Activated CD8-positive, alpha-beta memory T cell treated with anti-CD3 and anti-CD28 coated beads for 1 hour (primary cell): ENCODE measurements around the gene CYRIA.

ENCODE experiments used
- DNase-seq, 2 donors: peaks; one replicate each; pipeline ENCODE4 v3.0.0-alpha.2; 2020; ENCODE audit warnings: low read depth in 1 of 2; ENCODE audit errors: extremely low read depth in 1 of 2

The CYRIA gene

GRCh38 chr2:16665748-16666448 lies at the start of gene CYRIA:
TSS of gene CYRIA (minus strand) at chr2:16665834. CDS start at chr2:16588119, 77,715 bp downstream.
- DNase-seq: peak in 1 of 2 donors; percentile 24

DNA sequence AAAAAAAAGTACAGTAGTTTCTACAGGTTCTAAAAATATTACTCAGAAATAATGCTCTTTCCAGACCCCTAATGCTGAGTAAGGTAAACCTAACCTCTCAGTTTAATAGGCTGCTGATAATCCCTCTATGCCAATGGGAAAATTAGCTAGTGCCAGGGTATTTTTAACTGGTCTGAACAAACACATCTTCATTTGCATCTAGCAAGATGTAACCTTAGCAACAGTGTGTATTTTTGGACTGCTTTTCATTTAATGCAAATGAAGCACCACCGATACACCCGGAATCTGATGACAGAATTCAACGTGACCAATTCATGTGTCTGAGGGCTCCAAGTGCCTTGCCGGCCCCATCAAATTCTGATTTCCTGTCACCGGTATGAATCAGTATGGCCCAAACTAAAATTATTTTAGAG lies 47.4 kb upstream of the CYRIA start:
- DNase-seq: no peak

GRCh38 chr2:16709769-16710168 lies 44.1 kb upstream of the CYRIA start:
- no peak for DNase-seq

GRCh38 chr2:16708173-16708572 lies 42.5 kb upstream of the CYRIA start:
- no peak for DNase-seq

DNA sequence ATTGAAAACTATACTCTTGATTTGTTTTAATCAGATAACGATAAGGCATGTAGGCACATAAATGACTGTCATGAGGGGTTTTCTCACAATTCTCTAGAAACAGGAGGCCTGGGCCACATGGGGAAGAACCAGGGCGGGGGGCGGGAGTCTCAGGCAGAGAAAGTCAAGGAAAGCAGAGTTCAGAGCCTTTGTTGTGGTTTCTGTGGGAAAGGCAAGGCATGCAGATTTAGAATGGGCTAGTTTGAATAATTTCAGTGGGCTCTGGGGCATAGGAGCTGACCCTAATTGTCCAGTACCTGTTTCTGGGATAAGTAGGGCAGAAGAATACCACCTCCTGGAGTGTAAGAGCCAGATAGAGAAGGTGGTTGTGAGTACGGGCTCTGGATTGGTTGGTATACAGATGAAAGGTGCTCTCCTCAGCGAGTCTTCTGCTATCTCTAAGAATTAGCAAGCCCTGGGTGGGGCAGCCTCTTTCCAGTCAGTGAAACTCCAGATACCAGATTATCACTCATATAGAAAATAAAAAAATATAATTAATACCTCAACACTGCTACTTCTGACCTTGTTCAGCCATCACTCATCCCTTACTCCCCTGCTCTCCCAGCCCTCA lies 41.5 kb upstream of the CYRIA start:
- no peak for DNase-seq

- no peak for DNase-seq
These were observed 35.1 kb upstream of the CYRIA start for GRCh38 chr2:16700551-16701259.

- no peak for DNase-seq
These were observed 28.2 kb upstream of the CYRIA start for GRCh38 chr2:16693854-16694253.

- no peak for DNase-seq
These were observed 25.6 kb upstream of the CYRIA start for GRCh38 chr2:16691261-16691660.

DNA sequence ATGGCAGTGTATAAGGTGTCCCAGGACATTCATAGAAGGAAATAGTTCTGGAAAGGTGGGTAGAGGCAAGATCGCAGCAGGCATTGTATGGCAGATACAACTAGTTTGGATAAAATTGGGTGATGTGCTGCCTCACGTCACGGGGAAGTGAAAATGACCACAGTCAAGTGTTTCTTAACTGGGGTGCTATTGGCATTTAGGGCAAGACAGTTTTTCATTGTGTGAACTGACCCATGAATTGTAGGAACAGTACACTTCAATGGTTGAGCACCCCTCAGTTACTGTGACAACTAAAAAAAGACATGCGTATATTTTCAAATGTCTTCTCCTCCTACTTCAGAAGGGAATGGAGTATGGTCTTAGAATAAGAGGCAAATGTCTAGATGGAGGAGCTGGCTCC lies 22.3 kb upstream of the CYRIA start:
- no peak for DNase-seq

DNA sequence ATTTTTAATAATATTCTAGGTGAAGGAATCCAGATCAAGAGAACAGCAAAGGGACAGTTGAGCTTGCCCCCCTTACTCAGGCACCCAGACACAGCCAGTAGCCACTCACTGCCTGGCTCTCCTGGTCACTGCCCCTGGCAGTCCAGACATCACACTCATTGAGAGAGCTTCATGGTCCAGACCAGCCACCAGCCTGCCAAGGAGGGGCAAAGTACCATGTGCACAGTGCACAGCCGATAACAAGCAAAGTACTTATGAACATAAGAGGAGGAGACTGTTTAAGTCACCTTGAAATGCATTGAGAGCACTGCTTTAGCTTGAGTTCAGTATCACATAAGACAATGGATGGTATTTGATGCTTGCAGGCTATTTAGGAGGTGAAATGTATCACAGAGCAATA lies 21.6 kb upstream of the CYRIA start:
- DNase-seq: no peak

- DNase-seq: no peak
These were observed 21.0 kb upstream of the CYRIA start for GRCh38 chr2:16686641-16687040.

DNA sequence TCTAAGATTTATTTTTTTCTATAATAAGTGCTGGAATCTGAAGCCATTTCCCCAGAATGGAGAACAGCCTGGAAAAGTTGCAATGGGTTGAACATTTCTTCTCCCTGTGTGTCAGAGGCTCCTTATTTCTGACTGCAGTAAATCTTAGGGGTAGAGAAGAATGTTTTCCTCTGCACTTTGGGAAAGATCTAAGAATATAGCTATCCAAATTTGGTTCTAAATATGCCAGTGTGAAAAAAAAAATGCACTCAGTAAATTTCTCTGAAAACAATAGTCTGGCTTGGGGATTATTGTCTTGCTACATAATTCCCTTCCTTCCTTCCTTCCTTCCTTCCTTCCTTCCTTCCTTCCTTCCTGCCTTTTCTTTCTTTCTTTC lies 19.7 kb upstream of the CYRIA start:
- DNase-seq: no peak

DNA sequence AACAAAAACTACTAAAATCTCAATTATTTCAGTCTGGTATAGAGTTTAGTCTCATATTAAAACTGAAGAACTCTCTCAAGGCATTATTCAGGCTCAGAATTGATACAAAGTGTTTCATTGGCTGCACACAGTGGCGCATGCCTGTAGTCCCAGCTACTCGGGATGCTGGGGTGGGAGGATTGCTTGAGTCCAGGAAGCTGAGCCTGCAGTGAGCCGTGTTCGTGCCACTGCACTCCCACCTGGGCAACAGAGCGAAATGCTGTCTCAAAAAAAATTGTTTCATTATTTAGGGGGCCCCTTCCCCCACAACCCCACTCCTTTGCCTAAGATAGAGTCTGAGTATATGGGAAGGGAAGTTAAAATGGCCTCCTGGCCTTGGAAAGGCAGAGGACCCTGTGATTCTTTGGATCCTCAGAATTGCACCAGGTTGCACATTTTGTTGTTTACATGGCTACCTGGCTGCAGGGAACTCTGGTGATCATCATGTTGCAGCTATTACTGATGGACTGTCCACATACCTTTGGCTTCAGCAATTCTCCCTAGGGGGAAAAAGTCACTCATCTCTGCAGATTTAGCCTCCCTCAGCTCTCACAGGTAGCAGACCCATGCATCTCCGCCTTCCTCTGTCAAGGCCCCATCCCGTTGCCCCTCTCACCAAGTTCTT lies 19.2 kb upstream of the CYRIA start:
- no peak for DNase-seq

GRCh38 chr2:16683576-16683975 lies 17.9 kb upstream of the CYRIA start:
- no peak for DNase-seq

- DNase-seq: no peak
These were observed 16.9 kb upstream of the CYRIA start for GRCh38 chr2:16682431-16683118.

GRCh38 chr2:16680781-16681180 lies 15.1 kb upstream of the CYRIA start:
- DNase-seq: no peak

DNA sequence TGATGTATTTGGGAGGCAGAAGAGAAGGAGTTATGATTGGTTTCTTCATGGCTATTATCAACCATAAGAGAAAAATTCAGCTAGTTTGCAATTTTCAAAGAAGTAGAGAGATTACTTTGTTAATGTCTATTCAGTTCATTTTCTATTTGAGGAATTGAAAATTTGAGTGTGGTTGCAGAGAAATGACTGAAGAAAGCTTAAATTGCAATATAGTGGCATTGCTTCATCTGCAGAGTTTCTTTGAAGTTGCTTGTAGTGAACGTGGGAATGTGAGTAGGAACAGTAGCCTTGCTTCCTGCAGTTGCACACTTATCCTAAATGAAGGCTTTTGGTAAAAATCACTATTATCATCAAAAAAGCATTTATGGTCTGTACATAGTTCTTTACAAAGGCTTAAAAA lies 14.7 kb upstream of the CYRIA start:
- DNase-seq: no peak

- no peak for DNase-seq
These were observed 13.3 kb upstream of the CYRIA start for GRCh38 chr2:16678964-16679363.

- no peak for DNase-seq
These were observed 12.2 kb upstream of the CYRIA start for GRCh38 chr2:16677875-16678274.

DNA sequence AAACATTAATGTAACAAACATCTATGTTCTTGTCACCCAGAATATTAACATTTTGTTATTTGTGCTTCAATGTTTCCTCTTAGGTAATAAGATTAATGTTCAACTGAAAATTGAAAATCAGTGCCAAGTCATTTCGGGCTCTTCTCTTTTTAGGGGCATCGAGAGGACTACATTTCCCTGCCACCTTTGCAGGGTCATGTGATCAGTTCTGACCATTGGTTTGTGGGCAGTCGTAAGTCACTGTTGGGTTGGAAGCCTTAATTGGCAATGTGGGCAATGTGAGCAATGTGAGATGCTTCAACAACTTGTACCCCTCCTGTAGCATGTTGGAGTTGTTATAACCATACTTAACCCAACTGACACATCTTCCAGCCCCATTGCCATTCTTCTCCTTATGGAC lies 10.1 kb upstream of the CYRIA start:
- DNase-seq: no peak

DNA sequence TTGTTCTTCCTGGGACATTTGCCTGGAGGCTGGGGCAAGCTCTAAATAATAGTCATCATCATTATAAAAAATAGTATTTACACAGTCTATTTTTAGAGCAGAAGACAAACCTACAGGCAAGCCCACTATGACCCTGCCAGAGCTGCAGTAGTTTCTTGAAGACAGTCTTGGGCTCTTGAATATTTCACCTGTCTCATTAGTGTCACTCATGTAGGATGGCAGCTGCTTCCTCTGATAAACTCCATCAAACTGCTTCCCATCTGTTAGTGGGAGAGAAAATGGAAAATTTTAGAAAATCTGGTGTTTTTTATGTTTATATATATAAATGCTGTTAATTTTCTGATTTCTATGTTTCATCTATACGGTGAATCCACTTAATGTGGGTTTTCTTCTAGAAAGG lies 8.5 kb upstream of the CYRIA start:
- no peak for DNase-seq
